WTC11 (cell line): ENCODE results near the gene HSFX3.
"Not testable (repeated sequence)": the region's sequence is repeated elsewhere in the genome, so short reads cannot be mapped to it uniquely, and the experiment has no call there.

Source experiments
- CDX4 ChIP-seq: fragments of 250-450 bp; sonication (Bioruptor Pico); IDR thresholded peaks from 2 replicates; pipeline ENCODE4 v1.9.0; 2021; ENCODE audit warnings: moderate library complexity, mild to moderate bottlenecking, inconsistent platforms, borderline replicate concordance
- CREB1 ChIP-seq: sonication (generic); formaldehyde crosslinking; IDR thresholded peaks from 2 replicates; pipeline ENCODE4 v1.8.0; 2023; ENCODE audit warnings: mild to moderate bottlenecking, missing genetic modification reagents
- CTCF ChIP-seq: fragments of 200-600 bp; IDR thresholded peaks from 2 replicates; pipeline ENCODE4 v1.8.0; 2022; ENCODE audit warnings: antibody characterized with exemption
- ESRRA ChIP-seq: sonication (generic); formaldehyde crosslinking; IDR thresholded peaks from 2 replicates; pipeline ENCODE4 v1.8.1; 2022; ENCODE audit warnings: mild to moderate bottlenecking, missing genetic modification reagents, borderline replicate concordance
- ETV6 ChIP-seq: sonication (generic); formaldehyde crosslinking; IDR thresholded peaks from 2 replicates; pipeline ENCODE4 v1.8.1; 2022; ENCODE audit warnings: mild to moderate bottlenecking, missing genetic modification reagents
- FOXJ3 ChIP-seq: sonication (generic); formaldehyde crosslinking; IDR thresholded peaks from 2 replicates; pipeline ENCODE4 v1.9.0; 2021; ENCODE audit warnings: missing genetic modification reagents, mild to moderate bottlenecking, borderline replicate concordance
- IRF2 ChIP-seq: sonication (generic); formaldehyde crosslinking; IDR thresholded peaks from 2 replicates; pipeline ENCODE4 v1.8.0; 2022; ENCODE audit warnings: low read depth, missing genetic modification reagents, borderline replicate concordance
- KAT7 ChIP-seq: sonication (generic); formaldehyde crosslinking; IDR thresholded peaks from 2 replicates; pipeline ENCODE4 v1.8.1; 2023; ENCODE audit warnings: missing genetic modification reagents, mild to moderate bottlenecking, borderline replicate concordance
- SP1 ChIP-seq: sonication (generic); formaldehyde crosslinking; conservative IDR thresholded peaks from 2 replicates; pipeline ENCODE4 v1.8.1; 2022; ENCODE audit warnings: missing genetic modification reagents
- ZNF138 ChIP-seq: sonication (generic); formaldehyde crosslinking; conservative IDR thresholded peaks from 2 replicates; pipeline ENCODE4 v1.8.1; 2022; ENCODE audit warnings: mild to moderate bottlenecking, moderate library complexity, missing genetic modification reagents
- ZNF219 ChIP-seq: sonication (generic); formaldehyde crosslinking; IDR thresholded peaks from 2 replicates; pipeline ENCODE4 v1.8.0; 2023; ENCODE audit warnings: missing genetic modification reagents, mild to moderate bottlenecking, borderline replicate concordance

- not testable (repeated sequence) for TF ChIP-seq CTCF; KAT7 (CRISPR knock-in tag); FOXJ3 (CRISPR knock-in tag); IRF2; ETV6 (CRISPR knock-in tag); ESRRA (CRISPR knock-in tag); ZNF138 (CRISPR knock-in tag); CDX4 (CRISPR knock-in tag); CREB1; ZNF219; SP1 (CRISPR knock-in tag)
Measured at GRCh38 chrX:149532868-149533267, 16.9 kb downstream of the HSFX3 start.
